Upper lobe of left lung (tissue), 4 donors: ENCODE results near the gene NUP210.

Source experiments
- EP300 ChIP-seq, 4 donors: sonication (generic); formaldehyde crosslinking; IDR thresholded peaks; one replicate each; pipeline ENCODE4 v1.5.1; 2017; ENCODE audit warnings: antibody characterized with exemption in 4 of 4, control low read depth in 2 of 4
- POLR2AphosphoS5 ChIP-seq, 2 donors: sonication (generic); formaldehyde crosslinking; IDR thresholded peaks; one replicate each; pipeline ENCODE4 v1.5.1; 2017; ENCODE audit warnings: antibody characterized with exemption in 2 of 2
- TF ChIP-seq, protein P1 (sequence below), 6 experiments: fragments of 450-650 bp in 4 of 6; fragments of 200-600 bp in 2 of 6; sonication (generic) in 2 of 6; IDR thresholded peaks; one replicate each; pipeline ENCODE4 v1.5.1; 2016 to 2019; ENCODE audit warnings: antibody characterized with exemption in 6 of 6

DNA sequence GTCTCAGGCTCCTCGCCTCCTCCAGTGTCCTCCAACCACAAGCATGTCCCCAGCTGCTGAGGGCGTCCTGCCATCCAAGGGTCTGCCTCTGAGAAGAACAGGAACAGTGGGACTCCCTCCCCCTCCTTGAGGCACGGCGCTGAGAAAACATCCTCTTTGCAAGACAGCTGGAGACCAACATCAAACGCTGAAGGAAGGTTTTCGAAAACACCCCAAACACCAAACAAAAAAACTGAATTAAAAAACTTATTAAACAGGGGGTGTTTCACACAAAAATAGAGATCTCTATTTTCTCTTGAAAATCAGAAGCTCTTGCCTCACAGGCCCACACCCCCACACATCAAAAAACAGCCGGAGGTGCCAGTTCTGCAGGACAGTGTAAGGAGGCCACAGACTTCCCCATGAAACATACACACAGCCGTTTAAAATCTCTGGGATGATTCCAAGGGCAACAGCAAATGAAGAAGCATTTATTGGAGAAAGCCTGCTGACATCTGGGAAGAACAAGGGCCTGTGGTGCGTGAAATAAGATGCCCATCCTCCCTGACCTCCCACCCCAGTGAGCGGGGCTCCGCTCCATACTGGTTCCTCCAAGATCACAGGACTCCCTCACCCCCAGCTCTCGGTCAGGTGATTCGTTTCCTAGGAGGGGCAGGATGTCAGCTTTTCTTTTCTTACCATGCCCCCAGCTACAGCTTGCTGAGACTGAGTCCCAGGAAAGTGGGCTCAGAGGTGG is 71.3 kb downstream of the NUP210 start:
- TF ChIP-seq EP300 (IDR thresholded peaks at IDR 0.05) (no peak), POLR2AphosphoS5 (IDR thresholded peaks at IDR 0.05) (no peak)
- TF ChIP-seq, protein P1, sequence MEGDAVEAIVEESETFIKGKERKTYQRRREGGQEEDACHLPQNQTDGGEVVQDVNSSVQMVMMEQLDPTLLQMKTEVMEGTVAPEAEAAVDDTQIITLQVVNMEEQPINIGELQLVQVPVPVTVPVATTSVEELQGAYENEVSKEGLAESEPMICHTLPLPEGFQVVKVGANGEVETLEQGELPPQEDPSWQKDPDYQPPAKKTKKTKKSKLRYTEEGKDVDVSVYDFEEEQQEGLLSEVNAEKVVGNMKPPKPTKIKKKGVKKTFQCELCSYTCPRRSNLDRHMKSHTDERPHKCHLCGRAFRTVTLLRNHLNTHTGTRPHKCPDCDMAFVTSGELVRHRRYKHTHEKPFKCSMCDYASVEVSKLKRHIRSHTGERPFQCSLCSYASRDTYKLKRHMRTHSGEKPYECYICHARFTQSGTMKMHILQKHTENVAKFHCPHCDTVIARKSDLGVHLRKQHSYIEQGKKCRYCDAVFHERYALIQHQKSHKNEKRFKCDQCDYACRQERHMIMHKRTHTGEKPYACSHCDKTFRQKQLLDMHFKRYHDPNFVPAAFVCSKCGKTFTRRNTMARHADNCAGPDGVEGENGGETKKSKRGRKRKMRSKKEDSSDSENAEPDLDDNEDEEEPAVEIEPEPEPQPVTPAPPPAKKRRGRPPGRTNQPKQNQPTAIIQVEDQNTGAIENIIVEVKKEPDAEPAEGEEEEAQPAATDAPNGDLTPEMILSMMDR (IDR thresholded peaks at IDR 0.05), result no peak
